SU-DHL-6 (cell line): Measurements from ENCODE around the gene ITPA.

ENCODE experiments used
- H2AFZ ChIP-seq: fragments of 200-600 bp; sonication (generic); 2 replicates; pipeline ENCODE4 v1.6.1; 2014; ENCODE audit warnings: low read depth, mild to moderate bottlenecking, moderate library complexity, mixed read lengths, antibody characterized with exemption, low read length; ENCODE audit not compliant: severe bottlenecking
- H3F3A ChIP-seq: fragments of 200-600 bp; shearing (Covaris generic); 2 replicates; pipeline ENCODE4 v1.6.0; 2016; ENCODE audit warnings: antibody characterized with exemption, mild to moderate bottlenecking; ENCODE audit not compliant: insufficient read depth
- H3K27ac ChIP-seq: fragments of 200-600 bp; sonication (generic); 2 replicates; pipeline ENCODE4 v1.5.1; 2016; ENCODE audit warnings: low read depth, mild to moderate bottlenecking, low read length, moderate library complexity, mixed read lengths
- H3K27me3 ChIP-seq: fragments of 200-600 bp; sonication (generic), shearing (Covaris generic); 2 replicates; pipeline ENCODE4 v1.6.0; 2014; ENCODE audit warnings: mild to moderate bottlenecking, low read length
- H3K36me3 ChIP-seq: fragments of 200-600 bp; sonication (generic); 2 replicates; pipeline ENCODE4 v1.6.1; 2014; ENCODE audit warnings: mild to moderate bottlenecking, low read length, mixed read lengths
- H3K4me2 ChIP-seq: fragments of 300-600, 200-600 bp; shearing (Covaris generic), sonication (generic); 2 replicates; pipeline ENCODE4 v1.6.0; 2014; ENCODE audit warnings: low read length, low read depth, mild to moderate bottlenecking; ENCODE audit not compliant: poor library complexity, severe bottlenecking
- H3K4me3 ChIP-seq: fragments of 200-600 bp; sonication (generic); 2 replicates; pipeline ENCODE4 v1.5.1; 2014; ENCODE audit warnings: antibody characterized with exemption, low read length, mild to moderate bottlenecking, mixed read lengths; ENCODE audit not compliant: insufficient read depth, poor library complexity, severe bottlenecking
- H3K79me2 ChIP-seq: fragments of 200-600 bp; sonication (generic); 2 replicates; pipeline ENCODE4 v1.6.1; 2014; ENCODE audit warnings: mild to moderate bottlenecking, low read length, moderate library complexity; ENCODE audit not compliant: insufficient read depth
- H3K9ac ChIP-seq: fragments of 200-600 bp; sonication (generic); 2 replicates; pipeline ENCODE4 v1.7.0; 2014; ENCODE audit warnings: mild to moderate bottlenecking, low read length
- H3K9me2 ChIP-seq: fragments of 200-600 bp; sonication (generic); replicated peaks from 2 replicates; pipeline ENCODE4 v1.6.1; 2014; ENCODE audit warnings: low read length; ENCODE audit not compliant: insufficient read depth
- H3K9me3 ChIP-seq: fragments of 200-600 bp; sonication (generic); 2 replicates; pipeline ENCODE4 v1.6.1; 2014; ENCODE audit warnings: low read length, mixed read lengths; ENCODE audit not compliant: insufficient read depth
- H4K20me1 ChIP-seq: fragments of 200-600 bp; sonication (generic); 2 replicates; pipeline ENCODE4 v1.6.1; 2014; ENCODE audit warnings: low read depth, mild to moderate bottlenecking, antibody characterized with exemption, low read length, moderate library complexity, mixed read lengths
- CTCF ChIP-seq: fragments of 200-600 bp; sonication (generic); IDR thresholded peaks from one replicate; pipeline ENCODE4 v1.5.1; 2017; ENCODE audit warnings: antibody characterized with exemption, mild to moderate bottlenecking, low read length, moderate library complexity; ENCODE audit not compliant: insufficient read depth, poor library complexity, severe bottlenecking
- EZH2phosphoT487 ChIP-seq: fragments of 200-600 bp; sonication (generic), shearing (Covaris generic); conservative IDR thresholded peaks from 2 replicates; pipeline ENCODE4 v1.6.1; 2018; ENCODE audit warnings: mild to moderate bottlenecking, antibody characterized with exemption, low read length, moderate library complexity, mixed read lengths

The ITPA gene

GRCh38 chr20:3164763-3165410 lies 44.4 kb upstream of the ITPA start:
- Histone ChIP-seq H3K27me3 (no peaks in the 10 kb centered on the region), H3K9me3 (no peaks in the 10 kb centered on the region), H3K4me3 (no peak overlapping the region), H3K4me2 (no peak overlapping the region), H3K9ac (no peak overlapping the region), H3K9me2 (no peaks in the 10 kb centered on the region), H3K79me2 (peaks cover 4% of the 10 kb centered on the region; the same call in 1 of the 2 replicates), H4K20me1 (no peaks in the 10 kb centered on the region), H3F3A (0 out of 2 replicates have a peak, but pooled peaks cover 3% of the 10 kb centered on the region), H2AFZ (no peak overlapping the region), H3K36me3 (no peaks in the 10 kb centered on the region), H3K27ac (no peak overlapping the region)
- TF ChIP-seq CTCF (no peak), EZH2phosphoT487 (no peak)

GRCh38 chr20:3165473-3166337 lies 43.6 kb upstream of the ITPA start:
- Histone ChIP-seq H3K4me2 (no peak overlapping the region), H3K27me3 (no peaks in the 10 kb centered on the region), H3K9me3 (no peaks in the 10 kb centered on the region), H3K9ac (no peak overlapping the region), H3K9me2 (no peaks in the 10 kb centered on the region), H2AFZ (no peak overlapping the region), H4K20me1 (no peaks in the 10 kb centered on the region), H3K4me3 (no peak overlapping the region), H3K79me2 (no peaks in the 10 kb centered on the region), H3K27ac (no peak overlapping the region), H3F3A (0 out of 2 replicates have a peak, but pooled peaks cover 3% of the 10 kb centered on the region), H3K36me3 (no peaks in the 10 kb centered on the region)
- TF ChIP-seq CTCF (no peak), EZH2phosphoT487 (no peak)

- Histone ChIP-seq H3K4me3 (no peak overlapping the region), H3K79me2 (no peaks in the 10 kb centered on the region), H3K36me3 (no peaks in the 10 kb centered on the region), H3F3A (no peaks in the 10 kb centered on the region), H3K9me3 (no peaks in the 10 kb centered on the region), H3K27ac (no peak overlapping the region), H2AFZ (no peak overlapping the region), H3K4me2 (no peak overlapping the region), H3K9me2 (no peaks in the 10 kb centered on the region), H4K20me1 (no peaks in the 10 kb centered on the region), H3K9ac (no peak overlapping the region), H3K27me3 (no peaks in the 10 kb centered on the region)
- TF ChIP-seq EZH2phosphoT487 (no peak), CTCF (no peak)
These were observed 42.9 kb upstream of the ITPA start for GRCh38 chr20:3166338-3166912.
